HepG2 (cell line): ENCODE results near the gene MLX. TPM values are rescaled to one million over a fixed set of nuclear protein-coding genes. Genes with fewer than 3 reads are reported as not detected.

ENCODE experiments used
- CREB1 ChIP-seq, 2 experiments: fragments of 450-650 bp in 1 of 2; IDR thresholded peaks; 2 replicates each; pipeline ENCODE4 v1.6.1; 2016 to 2017; ENCODE audit warnings: control low read depth in 1 of 2, mild to moderate bottlenecking in 1 of 2, missing compliant biosample characterization in 1 of 2, missing genetic modification characterization in 1 of 2
- PHF21A ChIP-seq: sonication (generic); formaldehyde crosslinking; IDR thresholded peaks from 2 replicates; pipeline ENCODE4 v1.5.0; 2020; ENCODE audit warnings: mild to moderate bottlenecking, missing genetic modification reagents
- SP2 ChIP-seq: sonication (generic); formaldehyde crosslinking; IDR thresholded peaks from 2 replicates; pipeline ENCODE4 v1.5.1; 2020; ENCODE audit warnings: mild to moderate bottlenecking, missing genetic modification reagents
- TGIF2 ChIP-seq: IDR thresholded peaks from 2 replicates; pipeline ENCODE4 v1.6.1; 2016; ENCODE audit warnings: control low read depth, missing compliant biosample characterization
- TRAFD1 ChIP-seq: sonication (generic); formaldehyde crosslinking; IDR thresholded peaks from 2 replicates; pipeline ENCODE4 v1.5.1; 2020; ENCODE audit warnings: missing genetic modification reagents, mild to moderate bottlenecking, borderline replicate concordance
- U2AF1 ChIP-seq: fragments of 200-400 bp; formaldehyde crosslinking; optimal IDR thresholded peaks from 2 replicates; pipeline ENCODE3; 2017; ENCODE audit warnings: mild to moderate bottlenecking, low read depth, low read length
- ZC3H4 ChIP-seq: sonication (generic); formaldehyde crosslinking; IDR thresholded peaks from 2 replicates; pipeline ENCODE4 v1.4.0; 2020; ENCODE audit warnings: missing genetic modification reagents, borderline replicate concordance
- ZHX1 ChIP-seq: sonication (generic); formaldehyde crosslinking; IDR thresholded peaks from 2 replicates; pipeline ENCODE4 v1.8.1; 2022; ENCODE audit warnings: low read depth, mild to moderate bottlenecking, missing genetic modification reagents
- ZNF34 ChIP-seq: sonication (generic); formaldehyde crosslinking; IDR thresholded peaks from 2 replicates; pipeline ENCODE4 v1.4.0; 2020; ENCODE audit warnings: mild to moderate bottlenecking, missing genetic modification reagents, borderline replicate concordance
- ZNF557 ChIP-seq: sonication (generic); formaldehyde crosslinking; IDR thresholded peaks from 2 replicates; pipeline ENCODE4 v1.4.0; 2020; ENCODE audit warnings: missing genetic modification reagents
- ZNF576 ChIP-seq: sonication (generic); formaldehyde crosslinking; IDR thresholded peaks from 2 replicates; pipeline ENCODE4 v1.4.0; 2020; ENCODE audit warnings: mild to moderate bottlenecking, missing genetic modification reagents
- ZSCAN20 ChIP-seq: sonication (generic); formaldehyde crosslinking; IDR thresholded peaks from 2 replicates; pipeline ENCODE4 v1.4.0; 2020; ENCODE audit warnings: missing genetic modification reagents, mild to moderate bottlenecking, borderline replicate concordance
- polyA plus RNA-seq, 8 experiments: library from polyadenylated mRNA; depleted of rRNA in 3 of 8; stranded (reverse) in 7 of 8; unstranded in 1 of 8; fragments of >200 nt; fragmentation: Illumina TruSeq in 4 of 8; extraction: Trizol in 4 of 8; gene quantifications; 2 replicates each; pipeline versions ENCODE4 v1.2.1 to v1.2.3, GENCODE V29; 2011 to 2016; ENCODE audit warnings: low read depth in 4 of 8, missing spikeins in 1 of 8, mixed read lengths in 1 of 8; ENCODE audit not compliant: insufficient read depth in 1 of 8
- total RNA-seq, 5 experiments: library from RNA; depleted of rRNA; stranded (reverse); fragments of >200 nt; fragmentation: Illumina TruSeq; extraction: Trizol; gene quantifications; 2 replicates each; pipeline ENCODE4 v1.2.3, GENCODE V29; 2016; ENCODE audit warnings: low read depth in 1 of 5
- TF ChIP-seq, protein P1 (sequence below): sonication (generic); formaldehyde crosslinking; IDR thresholded peaks from 2 replicates; pipeline ENCODE4 v1.5.0; 2020; ENCODE audit warnings: mild to moderate bottlenecking, missing genetic modification reagents, borderline replicate concordance
- TF ChIP-seq, protein P2 (sequence below): sonication (generic); formaldehyde crosslinking; conservative IDR thresholded peaks from 2 replicates; pipeline ENCODE4 v1.4.0; 2020; ENCODE audit warnings: mild to moderate bottlenecking, missing genetic modification reagents, moderate library complexity

Gene MLX
- total and polyA plus RNA-seq, 2 of the 13 experiments (the other 11 are each of a cell fraction or from before 2014, with no cell fraction given), result 38.9 to 74.4 TPM

DNA sequence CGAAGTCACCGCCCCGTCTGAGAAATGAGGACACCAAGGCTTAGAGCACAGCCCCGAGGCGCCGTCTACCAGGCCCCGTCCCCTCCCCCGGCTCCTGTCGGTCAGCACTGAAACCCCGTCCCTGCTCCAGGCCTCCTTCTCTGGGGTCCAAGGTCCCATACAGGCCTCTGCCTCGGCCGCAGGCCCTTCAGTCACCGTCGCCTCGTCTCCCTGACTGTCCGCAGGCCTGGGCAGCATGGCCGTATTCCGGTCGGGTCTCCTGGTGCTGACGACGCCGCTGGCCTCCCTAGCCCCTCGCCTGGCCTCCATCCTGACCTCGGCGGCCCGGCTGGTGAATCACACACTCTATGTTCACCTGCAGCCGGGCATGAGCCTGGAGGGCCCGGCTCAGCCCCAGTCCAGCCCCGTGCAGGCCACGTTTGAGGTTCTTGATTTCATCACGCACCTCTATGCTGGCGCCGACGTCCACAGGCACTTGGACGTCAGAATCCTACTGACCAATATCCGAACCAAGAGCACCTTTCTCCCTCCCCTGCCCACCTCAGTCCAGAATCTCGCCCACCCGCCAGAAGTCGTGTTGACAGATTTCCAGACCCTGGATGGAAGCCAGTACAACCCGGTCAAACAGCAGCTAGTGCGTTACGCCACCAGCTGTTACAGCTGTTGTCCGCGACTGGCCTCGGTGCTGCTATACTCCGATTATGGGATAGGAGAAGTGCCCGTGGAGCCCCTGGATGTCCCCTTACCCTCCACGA, 4.3 kb upstream of the MLX start (continued):
- 0 out of 2 replicates have a peak, but pooled peaks have one; percentile 73 for TF ChIP-seq ZNF34 (CRISPR knock-in tag)
- TF ChIP-seq, protein P1, sequence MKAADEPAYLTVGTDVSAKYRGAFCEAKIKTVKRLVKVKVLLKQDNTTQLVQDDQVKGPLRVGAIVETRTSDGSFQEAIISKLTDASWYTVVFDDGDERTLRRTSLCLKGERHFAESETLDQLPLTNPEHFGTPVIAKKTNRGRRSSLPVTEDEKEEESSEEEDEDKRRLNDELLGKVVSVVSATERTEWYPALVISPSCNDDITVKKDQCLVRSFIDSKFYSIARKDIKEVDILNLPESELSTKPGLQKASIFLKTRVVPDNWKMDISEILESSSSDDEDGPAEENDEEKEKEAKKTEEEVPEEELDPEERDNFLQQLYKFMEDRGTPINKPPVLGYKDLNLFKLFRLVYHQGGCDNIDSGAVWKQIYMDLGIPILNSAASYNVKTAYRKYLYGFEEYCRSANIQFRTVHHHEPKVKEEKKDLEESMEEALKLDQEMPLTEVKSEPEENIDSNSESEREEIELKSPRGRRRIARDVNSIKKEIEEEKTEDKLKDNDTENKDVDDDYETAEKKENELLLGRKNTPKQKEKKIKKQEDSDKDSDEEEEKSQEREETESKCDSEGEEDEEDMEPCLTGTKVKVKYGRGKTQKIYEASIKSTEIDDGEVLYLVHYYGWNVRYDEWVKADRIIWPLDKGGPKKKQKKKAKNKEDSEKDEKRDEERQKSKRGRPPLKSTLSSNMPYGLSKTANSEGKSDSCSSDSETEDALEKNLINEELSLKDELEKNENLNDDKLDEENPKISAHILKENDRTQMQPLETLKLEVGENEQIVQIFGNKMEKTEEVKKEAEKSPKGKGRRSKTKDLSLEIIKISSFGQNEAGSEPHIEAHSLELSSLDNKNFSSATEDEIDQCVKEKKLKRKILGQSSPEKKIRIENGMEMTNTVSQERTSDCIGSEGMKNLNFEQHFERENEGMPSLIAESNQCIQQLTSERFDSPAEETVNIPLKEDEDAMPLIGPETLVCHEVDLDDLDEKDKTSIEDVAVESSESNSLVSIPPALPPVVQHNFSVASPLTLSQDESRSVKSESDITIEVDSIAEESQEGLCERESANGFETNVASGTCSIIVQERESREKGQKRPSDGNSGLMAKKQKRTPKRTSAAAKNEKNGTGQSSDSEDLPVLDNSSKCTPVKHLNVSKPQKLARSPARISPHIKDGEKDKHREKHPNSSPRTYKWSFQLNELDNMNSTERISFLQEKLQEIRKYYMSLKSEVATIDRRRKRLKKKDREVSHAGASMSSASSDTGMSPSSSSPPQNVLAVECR (CRISPR knock-in tag), result peak; percentile 55
- TF ChIP-seq TRAFD1, result 0 out of 2 replicates have a peak, but pooled peaks have one; percentile 7
- peak; percentile 16; the same call in 1 of the 2 replicates for TF ChIP-seq ZNF576 (CRISPR knock-in tag)
- 0 out of 2 replicates have a peak, but pooled peaks have one; percentile 39 for TF ChIP-seq CREB1 (IDR thresholded peaks at IDR 0.05)
- no peak for TF ChIP-seq CREB1 (CRISPR knock-in tag; IDR thresholded peaks at IDR 0.05)
- TF ChIP-seq ZHX1 (CRISPR knock-in tag), result no peak
- TF ChIP-seq U2AF1, result no peak
- peak; percentile 90 for TF ChIP-seq ZC3H4 (CRISPR knock-in tag)
- no peak for TF ChIP-seq ZSCAN20
- no peak for TF ChIP-seq ZNF557
- peak; percentile 87 for TF ChIP-seq TGIF2
- 0 out of 2 replicates have a peak, but pooled peaks have one; percentile 31 for TF ChIP-seq SP2 (CRISPR knock-in tag)
- TF ChIP-seq PHF21A (CRISPR knock-in tag), result peak; percentile 19; the same call in 1 of the 2 replicates
- TF ChIP-seq, protein P2, sequence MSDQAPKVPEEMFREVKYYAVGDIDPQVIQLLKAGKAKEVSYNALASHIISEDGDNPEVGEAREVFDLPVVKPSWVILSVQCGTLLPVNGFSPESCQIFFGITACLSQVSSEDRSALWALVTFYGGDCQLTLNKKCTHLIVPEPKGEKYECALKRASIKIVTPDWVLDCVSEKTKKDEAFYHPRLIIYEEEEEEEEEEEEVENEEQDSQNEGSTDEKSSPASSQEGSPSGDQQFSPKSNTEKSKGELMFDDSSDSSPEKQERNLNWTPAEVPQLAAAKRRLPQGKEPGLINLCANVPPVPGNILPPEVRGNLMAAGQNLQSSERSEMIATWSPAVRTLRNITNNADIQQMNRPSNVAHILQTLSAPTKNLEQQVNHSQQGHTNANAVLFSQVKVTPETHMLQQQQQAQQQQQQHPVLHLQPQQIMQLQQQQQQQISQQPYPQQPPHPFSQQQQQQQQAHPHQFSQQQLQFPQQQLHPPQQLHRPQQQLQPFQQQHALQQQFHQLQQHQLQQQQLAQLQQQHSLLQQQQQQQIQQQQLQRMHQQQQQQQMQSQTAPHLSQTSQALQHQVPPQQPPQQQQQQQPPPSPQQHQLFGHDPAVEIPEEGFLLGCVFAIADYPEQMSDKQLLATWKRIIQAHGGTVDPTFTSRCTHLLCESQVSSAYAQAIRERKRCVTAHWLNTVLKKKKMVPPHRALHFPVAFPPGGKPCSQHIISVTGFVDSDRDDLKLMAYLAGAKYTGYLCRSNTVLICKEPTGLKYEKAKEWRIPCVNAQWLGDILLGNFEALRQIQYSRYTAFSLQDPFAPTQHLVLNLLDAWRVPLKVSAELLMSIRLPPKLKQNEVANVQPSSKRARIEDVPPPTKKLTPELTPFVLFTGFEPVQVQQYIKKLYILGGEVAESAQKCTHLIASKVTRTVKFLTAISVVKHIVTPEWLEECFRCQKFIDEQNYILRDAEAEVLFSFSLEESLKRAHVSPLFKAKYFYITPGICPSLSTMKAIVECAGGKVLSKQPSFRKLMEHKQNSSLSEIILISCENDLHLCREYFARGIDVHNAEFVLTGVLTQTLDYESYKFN (CRISPR knock-in tag), result 0 out of 2 replicates have a peak, but pooled peaks have one; percentile 8
